ENCODE data around the gene RNF113B. TPM values are rescaled to one million over a fixed set of nuclear protein-coding genes. Genes with fewer than 3 reads are reported as not detected.

RNF113B gene
- polyA plus RNA-seq, 3 donors from 2014 or later: not detected

- H3K4me3 Mint-ChIP-seq: no peak overlapping the region
- DNase-seq: no peak
- H3K36me3 Mint-ChIP-seq: no peaks in the 10 kb centered on the region
- no peaks in the 10 kb centered on the region for H3K4me1 Mint-ChIP-seq
- no peak overlapping the region for H3K27ac Mint-ChIP-seq
- no peaks in the 10 kb centered on the region for H3K9me3 Mint-ChIP-seq
- H3K27me3 Mint-ChIP-seq (ENCODE audit: low read depth in 3 of 3): peaks cover 0 to 4% (median 1%) of the 10 kb centered on the region in 3 donors
Observed at GRCh38 chr13:98198683-98199082, 21.6 kb upstream of the RNF113B start.

GRCh38 chr13:98195054-98195791 is 18.2 kb upstream of the RNF113B start:
- DNase-seq: no peak
- no peaks in the 10 kb centered on the region for H3K9me3 Mint-ChIP-seq
- H3K27me3 Mint-ChIP-seq (ENCODE audit: low read depth in 3 of 3): peaks cover 0 to 6% (median 1%) of the 10 kb centered on the region in 3 donors
- no peak overlapping the region for H3K4me3 Mint-ChIP-seq
- H3K36me3 Mint-ChIP-seq: no peaks in the 10 kb centered on the region
- no peak overlapping the region for H3K27ac Mint-ChIP-seq
- H3K4me1 Mint-ChIP-seq: no peaks in the 10 kb centered on the region

- no peak for DNase-seq
- H3K27me3 Mint-ChIP-seq (ENCODE audit: low read depth in 3 of 3): peaks cover 0 to 6% (median 1%) of the 10 kb centered on the region in 3 donors
- H3K4me1 Mint-ChIP-seq: no peaks in the 10 kb centered on the region
- H3K4me3 Mint-ChIP-seq: no peak overlapping the region
- H3K27ac Mint-ChIP-seq: no peak overlapping the region
- H3K9me3 Mint-ChIP-seq: no peaks in the 10 kb centered on the region
- no peaks in the 10 kb centered on the region for H3K36me3 Mint-ChIP-seq
Observed at GRCh38 chr13:98192008-98192407, 14.9 kb upstream of the RNF113B start.

GRCh38 chr13:98190889-98191444 is 13.9 kb upstream of the RNF113B start:
- Mint-ChIP-seq H3K4me1 (no peaks in the 10 kb centered on the region), H3K4me3 (no peak overlapping the region), H3K9me3 (no peaks in the 10 kb centered on the region), H3K36me3 (no peaks in the 10 kb centered on the region), H3K27ac (no peak overlapping the region), H3K27me3 (ENCODE audit: low read depth in 3 of 3) (peaks cover under 1 to 3% (median 1%) of the 10 kb centered on the region in 3 donors)
- no peak for DNase-seq

- Mint-ChIP-seq H3K27me3 (ENCODE audit: low read depth in 3 of 3) (peaks cover 1 to 3% (median 2%) of the 10 kb centered on the region in 3 donors), H3K27ac (no peak overlapping the region), H3K36me3 (no peaks in the 10 kb centered on the region), H3K4me3 (no peak overlapping the region), H3K4me1 (no peaks in the 10 kb centered on the region), H3K9me3 (no peaks in the 10 kb centered on the region)
- DNase-seq: no peak
Observed at GRCh38 chr13:98189841-98190505, 12.9 kb upstream of the RNF113B start.

GRCh38 chr13:98188544-98189166 is 11.6 kb upstream of the RNF113B start:
- H3K27me3 Mint-ChIP-seq (ENCODE audit: low read depth in 3 of 3): peaks cover 1 to 3% (median 2%) of the 10 kb centered on the region in 3 donors
- H3K27ac Mint-ChIP-seq: no peak overlapping the region
- no peaks in the 10 kb centered on the region for H3K36me3 Mint-ChIP-seq
- no peak for DNase-seq
- H3K9me3 Mint-ChIP-seq: peaks cover 0 to 1% (median 0%) of the 10 kb centered on the region in 6 donors
- H3K4me1 Mint-ChIP-seq: no peaks in the 10 kb centered on the region
- H3K4me3 Mint-ChIP-seq: no peak overlapping the region

- Mint-ChIP-seq H3K36me3 (no peaks in the 10 kb centered on the region), H3K4me3 (no peak overlapping the region), H3K27ac (no peak overlapping the region), H3K27me3 (ENCODE audit: low read depth in 3 of 3) (peaks cover 0 to 2% (median 1%) of the 10 kb centered on the region in 3 donors), H3K9me3 (peaks cover 0 to 2% (median 0%) of the 10 kb centered on the region in 6 donors), H3K4me1 (no peaks in the 10 kb centered on the region)
- DNase-seq: no peak
Observed at GRCh38 chr13:98187965-98188261, 10.8 kb upstream of the RNF113B start.

- H3K27ac Mint-ChIP-seq: no peak overlapping the region
- no peaks in the 10 kb centered on the region for H3K36me3 Mint-ChIP-seq
Observed at GRCh38 chr13:98187155-98187964, 10.3 kb upstream of the RNF113B start.

GRCh38 chr13:98184792-98185191 is 7.7 kb upstream of the RNF113B start:
- Mint-ChIP-seq H3K9me3 (peaks cover 0 to 2% (median 0%) of the 10 kb centered on the region in 6 donors), H3K4me3 (no peak overlapping the region), H3K27ac (no peak overlapping the region), H3K27me3 (ENCODE audit: low read depth in 3 of 3) (peaks cover 1 to 5% (median 1%) of the 10 kb centered on the region in 3 donors), H3K36me3 (no peaks in the 10 kb centered on the region), H3K4me1 (no peaks in the 10 kb centered on the region)
- no peak for DNase-seq

More at GRCh38 chr13:98187155-98187964, 10.3 kb upstream of the RNF113B start:
- Mint-ChIP-seq H3K4me3 (no peak overlapping the region), H3K4me1 (no peaks in the 10 kb centered on the region), H3K9me3 (peaks cover 0 to 2% (median 0%) of the 10 kb centered on the region in 6 donors), H3K27me3 (ENCODE audit: low read depth in 3 of 3) (peaks cover 0 to 2% (median 1%) of the 10 kb centered on the region in 3 donors)
- no peak for DNase-seq

- Mint-ChIP-seq H3K4me3 (no peak overlapping the region), H3K4me1 (no peaks in the 10 kb centered on the region), H3K9me3 (peaks cover 0 to 2% (median 0%) of the 10 kb centered on the region in 6 donors), H3K27me3 (ENCODE audit: low read depth in 3 of 3) (peaks cover 1 to 5% (median 2%) of the 10 kb centered on the region in 3 donors), H3K27ac (no peak overlapping the region), H3K36me3 (no peaks in the 10 kb centered on the region)
- DNase-seq: no peak
Observed at GRCh38 chr13:98182589-98182988, 5.5 kb upstream of the RNF113B start.

GRCh38 chr13:98182153-98182552 is 5.1 kb upstream of the RNF113B start:
- no peak overlapping the region for H3K4me3 Mint-ChIP-seq
- H3K9me3 Mint-ChIP-seq: peaks cover 0 to 2% (median 0%) of the 10 kb centered on the region in 6 donors
- peaks cover 0 to 5% (median 2%) of the 10 kb centered on the region in 3 donors for H3K27me3 Mint-ChIP-seq (ENCODE audit: low read depth in 3 of 3)
- no peak overlapping the region for H3K27ac Mint-ChIP-seq
- no peaks in the 10 kb centered on the region for H3K4me1 Mint-ChIP-seq
- DNase-seq: no peak
- H3K36me3 Mint-ChIP-seq: no peaks in the 10 kb centered on the region

GRCh38 chr13:98181111-98181815 is 4.2 kb upstream of the RNF113B start:
- H3K27me3 Mint-ChIP-seq (ENCODE audit: low read depth in 3 of 3): peaks cover 0 to 5% (median 2%) of the 10 kb centered on the region in 3 donors
- no peak overlapping the region for H3K4me3 Mint-ChIP-seq
- no peak overlapping the region for H3K27ac Mint-ChIP-seq
- DNase-seq: no peak
- H3K4me1 Mint-ChIP-seq: no peaks in the 10 kb centered on the region
- no peaks in the 10 kb centered on the region for H3K36me3 Mint-ChIP-seq
- peaks cover 0 to 2% (median 0%) of the 10 kb centered on the region in 6 donors for H3K9me3 Mint-ChIP-seq

GRCh38 chr13:98180092-98180491 is 3.0 kb upstream of the RNF113B start:
- Mint-ChIP-seq H3K36me3 (no peaks in the 10 kb centered on the region), H3K9me3 (peaks cover 0 to 2% (median 0%) of the 10 kb centered on the region in 6 donors), H3K4me1 (no peaks in the 10 kb centered on the region), H3K27me3 (ENCODE audit: low read depth in 3 of 3) (peaks cover 0 to 4% (median 2%) of the 10 kb centered on the region in 3 donors), H3K4me3 (no peak overlapping the region), H3K27ac (no peak overlapping the region)
- no peak for DNase-seq
